Activated CD4-positive, CD25-positive, alpha-beta regulatory T cell treated with anti-CD3 and anti-CD28 coated beads, Interleukin-2, amount 50 U/mL, for 16 hours (primary cell): Measurements from ENCODE around the gene LCMT1.
"Not testable (repeated sequence)": the region's sequence is repeated elsewhere in the genome, so short reads cannot be mapped to it uniquely, and the experiment has no call there.

Experiments
- DNase-seq: peaks from one replicate; pipeline ENCODE4 v3.0.0-alpha.2; 2020; ENCODE audit warnings: low read depth, low spot score

Gene LCMT1

GRCh38 chr16:25094596-25094995, 16.9 kb upstream of the LCMT1 start:
- no peak for DNase-seq

GRCh38 chr16:25095636-25096035, 15.9 kb upstream of the LCMT1 start:
- DNase-seq, result no peak

GRCh38 chr16:25097276-25097975, 14.1 kb upstream of the LCMT1 start:
- no peak for DNase-seq

- no peak for DNase-seq
These were observed 11.0 kb upstream of the LCMT1 start for GRCh38 chr16:25100511-25100910.

GRCh38 chr16:25106567-25107465, 4.7 kb upstream of the LCMT1 start:
- peak; percentile 52 for DNase-seq

- DNase-seq, result no peak
These were observed 4.1 kb upstream of the LCMT1 start for GRCh38 chr16:25107466-25107792.

- DNase-seq, result no peak
These were observed 3.5 kb upstream of the LCMT1 start for GRCh38 chr16:25108054-25108453.

GRCh38 chr16:25109643-25110042, 1.9 kb upstream of the LCMT1 start:
- DNase-seq, result no peak

- no peak for DNase-seq
These were observed 1.1 kb upstream of the LCMT1 start for GRCh38 chr16:25110387-25110947.

GRCh38 chr16:25114121-25114520, 2.6 kb downstream of the LCMT1 start:
- no peak for DNase-seq

GRCh38 chr16:25118851-25119578, 7.5 kb downstream of the LCMT1 start:
- no peak for DNase-seq

GRCh38 chr16:25121824-25122600, 10.5 kb downstream of the LCMT1 start:
- DNase-seq, result no peak

GRCh38 chr16:25124503-25124902, 13.0 kb downstream of the LCMT1 start:
- no peak for DNase-seq

GRCh38 chr16:25126086-25126666, 14.6 kb downstream of the LCMT1 start:
- not testable (repeated sequence) for DNase-seq

GRCh38 chr16:25126820-25127232, 15.3 kb downstream of the LCMT1 start:
- no peak for DNase-seq

GRCh38 chr16:25132751-25133150, 21.2 kb downstream of the LCMT1 start:
- DNase-seq, result not testable (repeated sequence)

GRCh38 chr16:25134166-25134700, 22.7 kb downstream of the LCMT1 start:
- DNase-seq, result no peak

- no peak for DNase-seq
These were observed 23.8 kb downstream of the LCMT1 start for GRCh38 chr16:25135254-25135878.

- DNase-seq, result no peak
These were observed 26.6 kb downstream of the LCMT1 start for GRCh38 chr16:25138130-25138529.

- DNase-seq, result no peak
These were observed 28.9 kb downstream of the LCMT1 start for GRCh38 chr16:25140459-25140858.
